ENCODE results near the gene BCL6B.

DNA sequence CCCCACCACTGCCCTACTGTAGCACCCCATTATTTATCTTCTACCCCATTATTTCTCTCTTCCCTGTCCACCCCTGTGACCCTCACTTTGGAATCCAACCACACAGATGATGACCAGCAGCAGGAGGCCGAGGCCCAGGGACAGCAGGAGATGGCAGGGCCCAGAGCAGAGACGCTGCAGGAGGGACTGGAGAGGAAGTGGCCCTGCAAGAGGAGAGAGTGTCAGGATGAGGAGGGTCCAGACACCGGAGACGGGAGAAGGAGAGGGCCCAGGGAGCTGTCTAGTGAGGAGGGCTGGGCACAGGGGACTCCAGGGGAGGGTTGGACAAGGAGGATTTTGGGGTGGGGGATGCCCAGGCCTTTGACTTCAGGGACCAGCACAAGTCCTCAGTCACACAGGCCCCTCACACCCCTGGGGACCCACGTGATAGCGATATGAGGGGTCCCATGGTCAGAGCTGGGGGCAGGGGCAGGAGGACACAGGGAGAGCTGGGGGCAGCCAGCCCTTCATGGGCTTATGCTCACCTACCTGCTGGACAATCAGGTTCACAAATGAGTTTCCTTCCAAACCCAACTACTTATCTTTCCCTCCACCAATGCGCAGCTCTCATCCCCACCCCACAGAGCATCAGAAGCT, 55.2 kb downstream of the BCL6B start:
- TF ChIP-seq, protein P1, sequence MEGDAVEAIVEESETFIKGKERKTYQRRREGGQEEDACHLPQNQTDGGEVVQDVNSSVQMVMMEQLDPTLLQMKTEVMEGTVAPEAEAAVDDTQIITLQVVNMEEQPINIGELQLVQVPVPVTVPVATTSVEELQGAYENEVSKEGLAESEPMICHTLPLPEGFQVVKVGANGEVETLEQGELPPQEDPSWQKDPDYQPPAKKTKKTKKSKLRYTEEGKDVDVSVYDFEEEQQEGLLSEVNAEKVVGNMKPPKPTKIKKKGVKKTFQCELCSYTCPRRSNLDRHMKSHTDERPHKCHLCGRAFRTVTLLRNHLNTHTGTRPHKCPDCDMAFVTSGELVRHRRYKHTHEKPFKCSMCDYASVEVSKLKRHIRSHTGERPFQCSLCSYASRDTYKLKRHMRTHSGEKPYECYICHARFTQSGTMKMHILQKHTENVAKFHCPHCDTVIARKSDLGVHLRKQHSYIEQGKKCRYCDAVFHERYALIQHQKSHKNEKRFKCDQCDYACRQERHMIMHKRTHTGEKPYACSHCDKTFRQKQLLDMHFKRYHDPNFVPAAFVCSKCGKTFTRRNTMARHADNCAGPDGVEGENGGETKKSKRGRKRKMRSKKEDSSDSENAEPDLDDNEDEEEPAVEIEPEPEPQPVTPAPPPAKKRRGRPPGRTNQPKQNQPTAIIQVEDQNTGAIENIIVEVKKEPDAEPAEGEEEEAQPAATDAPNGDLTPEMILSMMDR (IDR thresholded peaks at IDR 0.05 in 2 of 3, conservative IDR thresholded peaks at IDR 0.05 in 1 of 3; ENCODE audit: borderline replicate concordance in 1 of 3, insufficient read depth in 1 of 3, low read depth in 2 of 3, low read length in 2 of 3), result no peak
- TF ChIP-seq, protein P2, sequence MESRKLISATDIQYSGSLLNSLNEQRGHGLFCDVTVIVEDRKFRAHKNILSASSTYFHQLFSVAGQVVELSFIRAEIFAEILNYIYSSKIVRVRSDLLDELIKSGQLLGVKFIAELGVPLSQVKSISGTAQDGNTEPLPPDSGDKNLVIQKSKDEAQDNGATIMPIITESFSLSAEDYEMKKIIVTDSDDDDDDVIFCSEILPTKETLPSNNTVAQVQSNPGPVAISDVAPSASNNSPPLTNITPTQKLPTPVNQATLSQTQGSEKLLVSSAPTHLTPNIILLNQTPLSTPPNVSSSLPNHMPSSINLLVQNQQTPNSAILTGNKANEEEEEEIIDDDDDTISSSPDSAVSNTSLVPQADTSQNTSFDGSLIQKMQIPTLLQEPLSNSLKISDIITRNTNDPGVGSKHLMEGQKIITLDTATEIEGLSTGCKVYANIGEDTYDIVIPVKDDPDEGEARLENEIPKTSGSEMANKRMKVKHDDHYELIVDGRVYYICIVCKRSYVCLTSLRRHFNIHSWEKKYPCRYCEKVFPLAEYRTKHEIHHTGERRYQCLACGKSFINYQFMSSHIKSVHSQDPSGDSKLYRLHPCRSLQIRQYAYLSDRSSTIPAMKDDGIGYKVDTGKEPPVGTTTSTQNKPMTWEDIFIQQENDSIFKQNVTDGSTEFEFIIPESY (IDR thresholded peaks at IDR 0.05; ENCODE audit: extremely low read depth, insufficient replicate concordance, low read length), result no peak
- TF ChIP-seq, protein P3, sequence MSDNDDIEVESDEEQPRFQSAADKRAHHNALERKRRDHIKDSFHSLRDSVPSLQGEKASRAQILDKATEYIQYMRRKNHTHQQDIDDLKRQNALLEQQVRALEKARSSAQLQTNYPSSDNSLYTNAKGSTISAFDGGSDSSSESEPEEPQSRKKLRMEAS (IDR thresholded peaks at IDR 0.05), result no peak
- TF ChIP-seq, protein P4, sequence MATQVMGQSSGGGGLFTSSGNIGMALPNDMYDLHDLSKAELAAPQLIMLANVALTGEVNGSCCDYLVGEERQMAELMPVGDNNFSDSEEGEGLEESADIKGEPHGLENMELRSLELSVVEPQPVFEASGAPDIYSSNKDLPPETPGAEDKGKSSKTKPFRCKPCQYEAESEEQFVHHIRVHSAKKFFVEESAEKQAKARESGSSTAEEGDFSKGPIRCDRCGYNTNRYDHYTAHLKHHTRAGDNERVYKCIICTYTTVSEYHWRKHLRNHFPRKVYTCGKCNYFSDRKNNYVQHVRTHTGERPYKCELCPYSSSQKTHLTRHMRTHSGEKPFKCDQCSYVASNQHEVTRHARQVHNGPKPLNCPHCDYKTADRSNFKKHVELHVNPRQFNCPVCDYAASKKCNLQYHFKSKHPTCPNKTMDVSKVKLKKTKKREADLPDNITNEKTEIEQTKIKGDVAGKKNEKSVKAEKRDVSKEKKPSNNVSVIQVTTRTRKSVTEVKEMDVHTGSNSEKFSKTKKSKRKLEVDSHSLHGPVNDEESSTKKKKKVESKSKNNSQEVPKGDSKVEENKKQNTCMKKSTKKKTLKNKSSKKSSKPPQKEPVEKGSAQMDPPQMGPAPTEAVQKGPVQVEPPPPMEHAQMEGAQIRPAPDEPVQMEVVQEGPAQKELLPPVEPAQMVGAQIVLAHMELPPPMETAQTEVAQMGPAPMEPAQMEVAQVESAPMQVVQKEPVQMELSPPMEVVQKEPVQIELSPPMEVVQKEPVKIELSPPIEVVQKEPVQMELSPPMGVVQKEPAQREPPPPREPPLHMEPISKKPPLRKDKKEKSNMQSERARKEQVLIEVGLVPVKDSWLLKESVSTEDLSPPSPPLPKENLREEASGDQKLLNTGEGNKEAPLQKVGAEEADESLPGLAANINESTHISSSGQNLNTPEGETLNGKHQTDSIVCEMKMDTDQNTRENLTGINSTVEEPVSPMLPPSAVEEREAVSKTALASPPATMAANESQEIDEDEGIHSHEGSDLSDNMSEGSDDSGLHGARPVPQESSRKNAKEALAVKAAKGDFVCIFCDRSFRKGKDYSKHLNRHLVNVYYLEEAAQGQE (IDR thresholded peaks at IDR 0.05; ENCODE audit: low read depth), result no peak
